GM11168 (cell line): ENCODE data around the gene IL4.
"Not testable (repeated sequence)": the region's sequence is repeated elsewhere in the genome, so short reads cannot be mapped to it uniquely, and the experiment has no call there.

Experiments
- in situ Hi-C: fragments of 300-500 bp; cut with MboI; formaldehyde crosslinking; loops from one replicate; pipeline ENCODE4 v1.12.0; 2022; ENCODE audit warnings: low sequenced_read_pairs; ENCODE audit not compliant: unreplicated experiment

The IL4 gene

DNA sequence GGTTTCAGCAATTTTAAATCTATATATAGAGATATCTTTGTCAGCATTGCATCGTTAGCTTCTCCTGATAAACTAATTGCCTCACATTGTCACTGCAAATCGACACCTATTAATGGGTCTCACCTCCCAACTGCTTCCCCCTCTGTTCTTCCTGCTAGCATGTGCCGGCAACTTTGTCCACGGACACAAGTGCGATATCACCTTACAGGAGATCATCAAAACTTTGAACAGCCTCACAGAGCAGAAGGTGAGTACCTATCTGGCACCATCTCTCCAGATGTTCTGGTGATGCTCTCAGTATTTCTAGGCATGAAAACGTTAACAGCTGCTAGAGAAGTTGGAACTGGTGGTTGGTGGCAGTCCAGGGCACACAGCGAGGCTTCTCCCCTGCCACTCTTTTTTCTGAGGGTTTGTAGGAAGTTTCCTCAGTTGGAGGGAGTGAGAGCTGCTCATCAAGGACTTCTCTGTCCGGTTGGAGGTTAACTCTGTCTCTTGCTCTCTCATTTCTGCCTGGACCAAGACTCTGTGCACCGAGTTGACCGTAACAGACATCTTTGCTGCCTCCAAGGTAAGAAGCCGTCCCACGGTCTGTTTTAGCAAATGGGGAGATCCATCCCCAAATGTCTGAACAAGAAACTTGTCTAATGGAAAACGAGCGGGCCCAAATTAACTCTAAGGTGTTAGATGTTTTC lies at the start of gene IL4:
IL4 (plus strand) TSS at position 51 of the 692 bp plus-strand sequence; CDS start at position 113, 62 bp downstream.
- in situ Hi-C loops: no loop called here

DNA sequence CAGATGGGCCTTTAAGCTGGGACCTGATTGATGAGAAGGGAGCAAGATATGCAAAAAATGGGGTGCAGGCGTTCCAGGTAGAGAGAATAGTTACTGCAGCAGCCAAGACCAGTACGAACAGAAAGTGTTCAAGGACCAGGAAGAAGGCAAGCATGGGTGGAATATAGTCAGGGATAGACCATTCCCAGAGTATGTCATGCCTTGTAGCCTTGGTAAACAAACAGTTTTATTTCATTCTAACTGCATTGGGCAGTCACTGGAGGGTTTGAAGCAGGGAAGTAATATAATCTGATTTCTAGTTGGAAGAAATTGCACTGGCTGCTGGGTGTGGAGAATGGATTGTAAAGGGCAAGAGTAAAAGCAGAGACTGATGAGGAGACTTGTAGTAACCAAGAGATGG lies 46.3 kb upstream of the IL4 start:
- in situ Hi-C loops: no loop called here

DNA sequence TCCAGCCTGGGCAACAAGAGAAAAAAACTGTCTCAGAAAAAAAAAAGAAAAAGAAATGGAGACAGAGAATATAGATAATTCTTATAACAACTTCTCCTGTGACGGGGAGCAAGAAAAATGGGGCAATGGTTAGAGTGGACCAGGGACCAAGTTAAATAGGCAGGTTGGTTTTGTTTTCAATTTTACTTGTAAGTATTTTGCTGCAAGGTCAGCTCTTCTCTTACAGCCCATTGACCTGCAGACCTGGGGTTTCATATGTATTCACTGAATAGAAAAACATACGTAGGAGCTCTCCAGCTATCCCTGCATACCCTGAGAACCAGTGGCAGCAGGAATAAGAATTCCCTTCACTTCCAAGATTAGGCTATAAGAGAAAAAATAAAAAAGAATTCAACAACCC lies 45.0 kb upstream of the IL4 start:
- in situ Hi-C loops: no loop called here

DNA sequence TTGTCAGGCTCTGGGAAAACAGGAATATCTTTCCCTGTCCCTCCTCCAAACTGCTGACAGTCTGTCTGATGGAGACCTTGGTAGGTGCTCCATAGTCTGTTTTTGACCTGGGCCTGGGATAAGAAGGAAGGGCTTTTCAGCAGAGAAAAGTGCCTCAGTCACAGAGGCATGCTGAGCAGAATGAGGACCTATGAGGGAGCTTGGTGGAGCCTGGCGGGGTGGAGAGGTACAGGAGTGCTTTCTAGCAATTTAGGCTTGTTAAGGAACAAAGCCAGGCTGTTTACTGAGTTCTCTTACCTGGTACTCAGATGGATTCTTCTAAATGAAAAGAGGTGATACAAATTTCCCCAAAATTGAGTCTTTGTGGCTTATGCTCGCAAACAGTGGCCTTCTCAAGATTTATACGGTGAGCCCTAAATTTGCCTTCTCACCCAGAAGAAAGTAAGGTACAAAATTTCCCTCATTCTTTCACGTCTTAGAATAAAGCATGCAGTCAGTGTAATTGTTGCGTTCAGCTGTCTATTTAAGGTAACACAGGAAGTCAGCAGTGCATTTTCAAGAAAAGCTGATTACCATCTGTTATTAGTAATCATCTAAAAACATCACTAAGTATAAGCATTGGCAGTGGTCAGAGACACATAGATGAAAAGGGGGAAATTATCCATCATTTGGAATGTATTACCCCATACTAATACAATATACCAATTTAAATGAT lies 44.4 kb upstream of the IL4 start:
- in situ Hi-C loops: no loop called here

DNA sequence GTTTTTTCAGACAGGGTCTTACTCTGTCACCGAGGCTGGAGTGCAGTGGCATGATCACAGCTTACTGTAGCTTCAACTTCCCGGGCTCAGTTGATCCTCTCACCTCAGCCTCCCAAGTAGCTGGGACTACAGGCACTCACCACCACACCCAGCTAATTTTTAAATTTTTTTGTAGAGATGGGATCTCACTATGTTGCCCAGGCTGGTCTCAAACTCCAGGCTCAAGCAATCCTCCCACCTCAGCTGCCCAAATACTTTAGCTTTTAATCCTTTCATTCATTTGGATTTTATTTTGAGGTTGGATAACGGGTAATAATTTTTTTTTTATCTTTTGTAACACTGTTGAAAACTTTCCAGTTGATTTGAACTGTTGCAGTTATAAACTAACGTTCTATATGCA lies 40.2 kb upstream of the IL4 start:
- in situ Hi-C loops: not testable (repeated sequence)

DNA sequence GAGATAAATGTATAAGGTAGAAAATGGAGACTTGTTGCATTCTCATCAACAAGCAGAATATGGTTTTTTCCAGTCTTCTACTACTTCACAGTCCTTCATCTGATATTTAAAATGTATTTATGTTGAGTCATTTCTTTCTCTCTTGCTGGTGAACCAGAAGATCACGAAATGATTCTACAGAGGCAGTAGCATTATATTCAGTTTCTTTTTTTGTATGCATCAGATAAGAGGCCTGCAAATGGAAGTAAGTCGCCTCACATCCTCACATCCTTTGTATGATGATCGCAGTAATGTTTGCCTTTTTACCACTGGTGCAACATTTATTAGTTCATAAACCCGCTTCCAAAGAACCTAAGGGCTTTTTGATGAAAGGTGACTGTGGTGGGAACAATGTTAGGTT lies 37.9 kb upstream of the IL4 start:
- in situ Hi-C loops: no loop called here

DNA sequence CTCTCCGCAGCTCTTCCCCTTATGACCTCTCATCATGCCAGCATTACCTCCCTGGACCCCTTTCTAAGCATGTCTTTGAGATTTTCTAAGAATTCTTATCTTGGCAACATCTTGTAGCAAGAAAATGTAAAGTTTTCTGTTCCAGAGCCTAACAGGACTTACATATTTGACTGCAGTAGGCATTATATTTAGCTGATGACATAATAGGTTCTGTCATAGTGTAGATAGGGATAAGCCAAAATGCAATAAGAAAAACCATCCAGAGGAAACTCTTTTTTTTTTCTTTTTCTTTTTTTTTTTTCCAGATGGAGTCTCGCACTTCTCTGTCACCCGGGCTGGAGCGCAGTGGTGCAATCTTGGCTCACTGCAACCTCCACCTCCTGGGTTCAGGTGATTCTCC lies 36.5 kb upstream of the IL4 start:
- in situ Hi-C loops: no loop called here

DNA sequence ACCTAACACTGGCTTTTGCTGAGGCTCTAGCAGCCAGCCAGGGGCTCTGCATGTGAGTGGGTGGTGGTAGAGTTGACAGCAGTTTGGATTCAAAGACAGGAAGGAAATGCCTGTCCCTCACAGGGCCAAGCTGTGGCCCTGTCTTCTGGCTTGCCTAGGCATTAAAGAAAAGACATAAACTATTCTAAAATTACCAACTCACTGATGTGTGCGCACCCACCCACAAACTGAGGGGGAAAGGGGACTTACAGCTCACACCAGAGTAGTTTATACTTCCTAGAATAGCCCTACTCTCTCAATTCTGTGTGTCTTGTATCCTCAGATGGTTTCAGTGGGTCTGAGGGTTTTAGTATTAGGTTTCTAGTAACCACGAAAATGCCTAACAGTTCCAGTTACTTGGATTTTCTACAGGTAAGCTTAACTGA lies 34.1 kb upstream of the IL4 start:
- in situ Hi-C loops: no loop called here

DNA sequence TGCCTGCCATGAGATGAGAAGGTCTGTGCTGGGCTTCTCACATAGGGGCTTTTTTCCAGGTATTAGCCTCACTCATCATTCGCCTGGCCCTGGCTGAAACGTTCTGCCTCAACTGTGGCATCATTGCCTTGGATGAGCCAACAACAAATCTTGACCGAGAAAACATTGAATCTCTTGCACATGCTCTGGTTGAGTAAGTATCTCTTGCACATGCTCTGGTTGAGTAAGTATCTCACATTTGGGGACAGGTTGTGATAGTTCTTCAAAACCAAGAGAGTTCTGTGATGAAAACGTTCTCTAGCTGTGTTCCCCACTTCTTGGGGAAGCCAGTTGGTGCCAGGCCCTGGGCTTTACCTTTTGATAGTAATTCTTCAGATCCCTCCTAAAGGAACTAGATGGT lies 33.2 kb upstream of the IL4 start:
- in situ Hi-C loops: no loop called here

DNA sequence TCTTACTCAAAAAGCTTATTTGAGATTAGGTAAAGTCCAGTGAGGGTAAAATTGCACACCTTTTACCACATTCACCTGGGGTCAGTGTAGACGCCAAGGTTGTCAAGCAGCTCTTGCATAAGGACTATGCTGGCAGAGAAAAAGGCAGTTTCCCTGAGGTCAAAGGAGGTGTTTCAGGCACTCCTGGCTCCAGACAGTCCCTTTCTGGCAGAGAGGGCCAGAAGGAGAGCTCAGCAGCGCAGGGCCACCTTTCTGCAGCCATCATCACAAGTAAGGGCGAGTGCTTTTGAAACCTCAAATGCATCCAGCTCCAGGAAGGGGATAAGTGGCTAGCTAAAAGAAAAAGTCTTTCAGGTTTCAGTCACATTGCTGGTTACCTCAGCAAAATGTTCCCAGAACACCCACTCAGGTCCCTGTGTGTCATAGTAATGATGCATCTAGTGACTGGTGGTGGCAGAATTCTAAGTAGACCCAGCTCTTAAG lies 32.5 kb upstream of the IL4 start:
- in situ Hi-C loops: no loop called here

DNA sequence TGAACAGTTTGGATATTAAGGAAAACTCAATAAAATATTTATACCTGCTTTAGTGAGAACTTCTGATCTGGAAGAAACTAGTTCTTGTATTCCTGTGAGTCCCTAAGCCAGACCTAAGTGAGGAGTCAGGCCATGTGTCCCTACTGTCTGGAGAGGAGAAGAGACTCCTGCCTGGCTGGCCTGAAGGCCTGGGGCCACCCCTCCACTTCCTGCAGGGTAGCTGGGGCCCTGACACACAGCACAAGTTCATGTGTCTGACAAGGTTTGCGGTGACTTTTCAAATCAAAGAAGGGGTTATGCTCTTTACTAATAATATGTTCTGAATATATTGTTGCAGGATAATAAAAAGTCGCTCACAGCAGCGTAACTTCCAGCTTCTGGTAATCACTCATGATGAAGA lies 31.9 kb upstream of the IL4 start:
- in situ Hi-C loops: no loop called here

DNA sequence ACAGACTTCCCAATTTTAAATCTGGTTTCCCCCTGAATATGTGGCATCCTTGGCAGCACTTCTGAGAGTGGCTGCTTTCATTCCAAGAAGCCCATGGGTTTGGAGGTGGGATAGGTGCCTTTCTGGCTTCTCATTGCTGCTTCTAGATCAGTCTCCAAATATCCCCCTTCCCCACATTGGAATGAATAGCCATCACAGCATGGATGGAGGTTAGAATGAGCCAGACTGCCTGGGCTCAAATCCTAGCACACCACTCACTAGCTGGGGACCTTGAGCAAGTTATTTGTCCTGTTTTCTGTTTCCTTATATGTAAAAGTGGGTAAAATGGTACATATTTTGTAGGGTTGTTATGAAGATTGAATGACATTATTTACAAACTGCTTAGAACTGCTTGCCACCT lies 29.6 kb upstream of the IL4 start:
- in situ Hi-C loops: no loop called here

DNA sequence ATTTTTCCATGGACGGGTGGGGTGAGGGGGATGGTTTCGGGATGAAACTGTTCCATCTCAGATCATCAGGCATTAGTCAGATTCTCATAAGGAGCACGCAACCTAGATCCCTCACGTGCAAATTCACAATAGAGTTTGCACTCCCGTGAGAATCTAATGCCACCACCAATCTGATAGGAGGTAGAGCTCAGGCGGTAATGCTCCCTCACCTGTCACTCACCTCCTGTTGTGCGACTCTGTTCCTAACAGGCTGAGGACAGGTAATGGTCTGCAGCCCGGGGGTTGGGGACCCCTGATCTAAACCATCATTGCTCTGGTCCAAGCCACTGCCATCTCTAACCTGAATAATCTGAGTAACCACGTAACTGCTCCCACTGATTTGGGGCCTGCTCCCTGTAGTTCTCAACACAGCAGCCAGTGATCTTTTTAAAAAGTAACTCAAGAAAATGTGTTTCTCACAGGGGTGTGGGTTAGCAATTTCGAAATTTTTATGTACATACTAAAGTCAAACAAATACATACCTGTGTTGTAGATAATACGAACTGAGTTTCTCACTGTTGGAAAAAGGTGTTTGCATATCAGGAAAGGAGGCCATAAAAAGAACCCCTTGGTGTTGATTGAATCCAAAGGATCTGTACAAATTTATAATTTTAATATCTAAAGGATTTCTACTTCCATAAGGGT lies 27.1 kb upstream of the IL4 start:
- in situ Hi-C loops: no loop called here

DNA sequence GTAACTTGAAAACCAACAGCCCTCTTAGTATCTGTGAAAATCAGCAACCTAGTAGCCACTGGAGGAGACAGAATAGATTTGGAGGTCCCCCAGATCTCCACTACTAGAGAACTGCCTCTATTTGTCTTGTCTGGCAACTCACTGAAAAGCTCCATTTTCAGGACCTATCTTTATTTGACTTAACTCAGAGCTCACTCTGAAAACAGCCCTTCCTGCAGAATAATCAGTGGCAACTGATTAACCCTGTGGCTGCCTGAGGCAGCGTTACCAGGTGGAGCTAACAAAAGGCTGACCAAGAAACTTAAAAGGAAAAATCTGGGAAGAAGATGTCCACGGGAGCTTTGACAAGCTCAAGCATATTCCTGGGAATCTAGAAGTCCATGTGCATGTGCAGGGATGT lies 26.3 kb upstream of the IL4 start:
- in situ Hi-C loops: no loop called here

DNA sequence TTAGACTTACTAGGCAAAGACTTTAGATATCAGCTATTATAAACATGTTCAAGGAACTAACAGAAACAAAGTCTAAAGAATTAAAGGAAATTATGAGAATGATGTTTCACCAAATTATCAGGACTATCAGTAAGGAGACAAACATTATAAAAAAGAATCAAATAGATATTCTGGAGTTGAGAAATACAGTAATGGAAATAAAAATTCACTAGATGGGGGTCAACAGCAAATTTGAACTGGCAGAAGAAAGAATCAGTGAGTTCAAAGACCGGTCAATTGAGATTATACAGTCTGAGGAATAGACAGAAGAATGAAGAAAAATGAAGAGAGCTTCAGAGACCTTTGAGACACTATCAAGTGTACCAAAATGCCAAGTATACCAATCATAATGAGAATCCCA lies 25.4 kb upstream of the IL4 start:
- in situ Hi-C loops: no loop called here

DNA sequence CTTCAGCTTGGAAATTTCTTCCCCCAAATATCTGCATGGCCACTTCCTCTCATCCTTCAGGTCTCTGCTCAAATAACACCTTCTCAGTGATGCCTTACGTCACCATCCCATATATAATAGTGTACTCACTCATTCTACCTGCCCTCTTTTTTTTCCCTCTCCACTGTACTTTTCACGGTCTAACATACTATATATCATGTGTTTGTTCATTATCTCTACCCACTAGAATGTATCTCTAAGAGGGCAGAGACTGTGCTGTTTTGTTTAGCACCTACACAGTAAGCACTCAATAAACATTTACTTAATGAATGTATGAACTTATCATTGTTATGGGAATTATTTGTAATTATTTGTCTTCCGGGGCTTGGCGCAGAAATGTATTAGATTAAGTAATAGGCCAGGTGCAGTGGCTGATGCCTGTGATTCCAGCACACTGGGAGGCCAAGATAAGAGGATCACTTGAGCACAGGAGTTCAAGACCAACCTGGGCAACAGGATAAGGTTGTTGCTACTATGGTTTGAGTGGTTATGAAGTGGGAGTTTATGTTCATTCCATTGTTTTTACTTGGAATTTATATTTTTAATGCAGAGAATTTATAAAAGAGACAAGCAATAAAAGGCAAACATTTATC lies 21.8 kb upstream of the IL4 start:
- in situ Hi-C loops: no loop called here

DNA sequence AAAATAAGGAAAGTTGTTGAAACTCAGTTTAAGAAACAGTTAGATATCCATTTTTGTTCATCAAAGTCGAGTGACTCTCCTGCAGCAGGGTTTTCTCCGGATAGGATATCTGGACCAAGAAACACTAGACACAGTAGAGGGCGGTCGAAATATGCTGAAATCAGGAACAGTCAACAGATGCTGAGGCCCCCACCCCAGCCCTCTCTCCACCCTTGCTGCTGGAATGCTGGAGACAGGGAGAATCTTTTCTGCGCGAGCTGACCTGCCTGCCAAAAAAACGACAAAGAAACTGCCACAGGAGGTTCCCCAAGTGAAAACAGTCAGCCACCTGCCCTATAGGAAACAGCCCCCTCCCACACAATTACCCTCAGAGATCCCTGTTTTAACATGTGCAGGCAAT lies 20.1 kb upstream of the IL4 start:
- in situ Hi-C loops: no loop called here

DNA sequence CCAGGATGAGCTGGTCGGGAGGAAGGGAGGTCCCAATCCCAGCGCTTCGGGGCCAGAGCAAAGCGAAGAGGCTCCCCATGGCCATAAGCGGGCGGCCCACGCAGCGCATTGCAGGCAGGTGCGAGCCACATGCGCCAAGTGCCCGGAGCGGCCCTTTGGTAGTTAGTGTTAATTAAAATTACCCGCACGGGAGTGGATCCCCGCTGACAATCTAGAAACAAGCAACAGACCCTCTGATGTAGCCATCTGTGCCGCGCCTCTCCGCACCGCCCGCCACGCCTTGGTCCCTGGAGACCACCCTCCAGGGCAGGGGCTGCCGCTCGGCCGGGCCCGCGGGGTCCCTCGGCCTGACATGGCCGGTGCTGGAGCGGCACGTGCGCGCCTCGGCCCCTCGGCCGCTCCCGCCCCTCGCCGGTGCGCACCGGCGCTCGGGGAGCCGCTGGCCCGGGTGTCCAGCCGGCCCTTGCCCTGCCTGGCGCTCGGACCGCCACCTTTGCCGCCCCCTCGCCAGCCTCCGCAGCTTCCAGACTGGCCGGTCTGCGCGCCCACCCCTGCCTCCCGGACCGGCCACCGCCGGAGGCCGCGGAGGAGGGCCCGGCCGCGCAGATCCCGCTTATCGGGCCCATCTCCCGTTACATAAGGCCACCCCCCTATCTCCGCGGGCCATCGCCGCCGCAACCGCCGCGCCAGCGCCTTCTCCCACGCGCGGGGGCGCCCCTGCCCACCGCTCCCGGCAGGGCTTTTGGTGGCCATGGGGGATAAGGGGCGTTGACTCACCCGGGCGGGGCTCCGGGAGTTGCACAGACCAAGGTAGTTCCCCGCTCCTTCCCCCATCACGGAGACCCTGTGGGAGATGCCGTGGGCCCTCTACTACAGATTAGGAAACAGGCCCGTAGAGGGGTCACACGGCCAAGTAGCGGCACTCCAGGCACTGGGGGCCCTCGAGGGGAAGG lies 17.7 kb upstream of the IL4 start:
- in situ Hi-C loops: no loop called here

DNA sequence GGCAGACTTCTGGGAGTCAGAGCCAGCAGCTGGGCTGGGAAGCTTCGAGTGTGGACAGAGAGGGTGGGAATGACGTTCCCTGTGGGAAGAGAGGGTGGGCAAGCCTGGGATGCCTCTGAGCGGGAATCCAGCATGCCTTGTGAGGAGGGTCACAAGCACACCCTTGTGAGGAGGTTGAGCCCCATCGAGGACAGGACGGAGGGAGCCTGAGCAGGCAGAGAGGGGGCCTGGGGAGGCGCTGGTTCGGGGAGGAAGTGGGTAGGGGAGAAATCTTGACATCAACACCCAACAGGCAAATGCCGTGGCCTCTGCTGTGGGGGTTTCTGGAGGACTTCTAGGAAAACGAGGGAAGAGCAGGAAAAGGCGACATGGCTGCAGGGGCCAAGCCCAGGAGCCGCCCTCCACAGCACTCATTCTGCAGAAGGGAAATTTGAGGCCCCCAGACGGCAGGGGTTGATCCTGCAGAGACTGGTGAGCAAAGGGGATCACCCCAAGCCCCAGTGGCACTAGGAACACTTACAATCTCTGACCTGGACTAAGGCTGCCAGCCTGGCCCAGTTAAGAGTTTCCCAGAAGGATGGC lies 16.9 kb upstream of the IL4 start:
- in situ Hi-C loops: no loop called here
